Activated naive CD4-positive, alpha-beta T cell treated with anti-CD3 and anti-CD28 coated beads, Interleukin-2, amount 10 ng/mL, durations not matched to agents 5 hours and 36 hours (primary cell): Measurements from ENCODE around the gene CES3. TPM values are rescaled to one million over a fixed set of nuclear protein-coding genes. Genes with fewer than 3 reads are reported as not detected.

Experiments
- total RNA-seq, 2 experiments: library from RNA; stranded (reverse); gene quantifications; one replicate each; pipeline ENCODE4 v1.2.3, GENCODE V29; 2021

CES3 gene
- total RNA-seq, result 1 to 10 TPM; 4.8 to 4.9 TPM

GRCh38 chr16:66961065-66961744 lies at the start of gene CES3:
Gene CES3, plus strand, starts transcription at chr16:66961266. Its CDS starts 42 bp downstream, at chr16:66961308.

GRCh38 chr16:66918803-66919568 lies 42.1 kb upstream of the CES3 start, which contains the start of gene CDH16:
Gene CDH16, minus strand, starts transcription at chr16:66918885. Its CDS starts 820 bp downstream, at chr16:66918065.

GRCh38 chr16:66925322-66925840 lies 35.7 kb upstream of the CES3 start, which contains the start of gene RRAD:
Gene RRAD, minus strand, starts transcription at chr16:66925535. Its CDS starts 356 bp downstream, at chr16:66925179.

GRCh38 chr16:66934138-66934838 lies 26.8 kb upstream of the CES3 start, which contains the start of gene CIAO2B:
Gene CIAO2B, minus strand, starts transcription at chr16:66934402. Its CDS starts 38 bp downstream, at chr16:66934364.

GRCh38 chr16:66935314-66936011 lies 25.6 kb upstream of the CES3 start, which contains the start of gene CES2:
Gene CES2, plus strand, starts transcription at chr16:66935516. Its CDS starts 120 bp downstream, at chr16:66935636.

GRCh38 chr16:66988197-66988788 lies 27.2 kb downstream of the CES3 start, which contains the start of gene CES4A:
Gene CES4A, plus strand, starts transcription at chr16:66988589. Its CDS starts 184 bp downstream, at chr16:66988773.

Other genes with a start within 250 kb of the CES3 start
- gene DYNC1LI2, start 209.7 kb upstream of the CES3 start, total RNA-seq, result 10 to 100 TPM; 43.3 to 56.5 TPM
- gene TERB1, start 159.7 kb upstream of the CES3 start, total RNA-seq, result not detected
- 10 to 100 TPM; 58.4 to 61.5 TPM for gene NAE1, start 130.3 kb upstream of the CES3 start, total RNA-seq
- not detected for gene CA7, start 116.9 kb upstream of the CES3 start, total RNA-seq
- gene PDP2, start 80.8 kb upstream of the CES3 start, total RNA-seq, result 10 to 100 TPM; 19.8 to 23.4 TPM
- not detected for gene CDH16, start 42.4 kb upstream of the CES3 start, total RNA-seq
- gene RRAD, start 35.7 kb upstream of the CES3 start, total RNA-seq, result under 1 TPM; 0.29 to 0.38 TPM
- gene CIAO2B, start 26.9 kb upstream of the CES3 start, total RNA-seq, result 10 to 100 TPM; 84.4 to 95.3 TPM
- gene CES2, start 25.8 kb upstream of the CES3 start, total RNA-seq, result 10 to 100 TPM; 34.3 to 35.8 TPM
- 10 to 100 TPM; 55.5 to 61.9 TPM for gene CES4A, start 27.3 kb downstream of the CES3 start, total RNA-seq
- gene CBFB, start 67.9 kb downstream of the CES3 start, total RNA-seq, result 100 to 1,000 TPM; 246 to 271 TPM
- gene PHAF1, start 148.7 kb downstream of the CES3 start, total RNA-seq, result 10 to 100 TPM; 15.9 to 17.3 TPM
- 10 to 100 TPM; 12.6 to 13.6 TPM for gene B3GNT9, start 189.7 kb downstream of the CES3 start, total RNA-seq
- 10 to 100 TPM; 87.4 to 89.2 TPM for gene TRADD, start 198.6 kb downstream of the CES3 start, total RNA-seq
- 10 to 100 TPM; 79.6 to 83.9 TPM for gene FBXL8, start 198.7 kb downstream of the CES3 start, total RNA-seq
- gene HSF4, start 203.5 kb downstream of the CES3 start, total RNA-seq, result 100 to 1,000 TPM; 195 to 227 TPM
- gene NOL3, start 209.3 kb downstream of the CES3 start, total RNA-seq, result 10 to 100 TPM; 55.3 to 58.6 TPM
- 10 to 100 TPM; 67.6 to 74.4 TPM for gene MATCAP1, start 222.7 kb downstream of the CES3 start, total RNA-seq
- gene EXOC3L1, start 228.9 kb downstream of the CES3 start, total RNA-seq, result not detected
- 10 to 100 TPM; 93.6 to 99.7 TPM for gene E2F4, start 230.9 kb downstream of the CES3 start, total RNA-seq
- 1 to 10 TPM; 6.2 to 6.5 TPM for gene ELMO3, start 237.9 kb downstream of the CES3 start, total RNA-seq